T-helper 2 cell treated with Interferon-gamma antibody and Interleukin-4, amounts not matched to agents 5 μg/mL and 100 μg/mL, for 36 hours (primary cell): ENCODE results near the gene CCDC50.
A peak's percentile ranks its signal among the peaks of the same experiment; 100 is the strongest.

Experiments
- DNase-seq: peaks from one replicate; pipeline ENCODE4 v3.0.0; 2021; ENCODE audit warnings: low spot score
- H3K27ac Mint-ChIP-seq: one replicate; pipeline ENCODE4 v1.8.0; 2021; ENCODE audit warnings: mild to moderate bottlenecking, mixed read lengths
- H3K27me3 Mint-ChIP-seq: one replicate; pipeline ENCODE4 v1.8.0; 2021; ENCODE audit warnings: low read depth, mixed read lengths
- H3K36me3 Mint-ChIP-seq: one replicate; pipeline ENCODE4 v1.8.0; 2021; ENCODE audit warnings: low read depth, mixed read lengths
- H3K4me1 Mint-ChIP-seq: one replicate; pipeline ENCODE4 v1.8.0; 2021; ENCODE audit warnings: low read depth, mixed read lengths
- H3K4me3 Mint-ChIP-seq: one replicate; pipeline ENCODE4 v1.8.0; 2022; ENCODE audit warnings: mild to moderate bottlenecking, moderate library complexity, mixed read lengths
- H3K9me3 Mint-ChIP-seq: one replicate; pipeline ENCODE4 v1.8.0; 2021; ENCODE audit warnings: mixed read lengths

The CCDC50 gene

GRCh38 chr3:191330530-191331048 is 1.4 kb downstream of the CCDC50 start:
- H3K27me3 Mint-ChIP-seq: peaks cover 23% of the 10 kb centered on the region
- peak overlapping the region; percentile 78 for H3K27ac Mint-ChIP-seq
- peak overlapping the region; percentile 83 for H3K4me3 Mint-ChIP-seq
- H3K36me3 Mint-ChIP-seq: no peaks in the 10 kb centered on the region
- DNase-seq: no peak
- peaks cover 19% of the 10 kb centered on the region for H3K4me1 Mint-ChIP-seq
- H3K9me3 Mint-ChIP-seq: no peaks in the 10 kb centered on the region

- H3K9me3 Mint-ChIP-seq: no peaks in the 10 kb centered on the region
- peaks cover 19% of the 10 kb centered on the region for H3K4me1 Mint-ChIP-seq
- no peak overlapping the region for H3K27ac Mint-ChIP-seq
- H3K36me3 Mint-ChIP-seq: no peaks in the 10 kb centered on the region
- DNase-seq: no peak
- peaks cover 23% of the 10 kb centered on the region for H3K27me3 Mint-ChIP-seq
- peak overlapping the region; percentile 83 for H3K4me3 Mint-ChIP-seq
These were observed 2.2 kb downstream of the CCDC50 start for GRCh38 chr3:191331388-191331787.

- DNase-seq: no peak
- Mint-ChIP-seq H3K9me3 (no peaks in the 10 kb centered on the region), H3K4me1 (peaks cover 18% of the 10 kb centered on the region), H3K27me3 (peaks cover 19% of the 10 kb centered on the region), H3K4me3 (no peak overlapping the region), H3K36me3 (no peaks in the 10 kb centered on the region), H3K27ac (no peak overlapping the region)
These were observed 4.2 kb downstream of the CCDC50 start for GRCh38 chr3:191333298-191333880.

- Mint-ChIP-seq H3K4me3 (no peak overlapping the region), H3K9me3 (no peaks in the 10 kb centered on the region), H3K36me3 (no peaks in the 10 kb centered on the region), H3K4me1 (peaks cover 15% of the 10 kb centered on the region), H3K27ac (no peak overlapping the region), H3K27me3 (peaks cover 15% of the 10 kb centered on the region)
- no peak for DNase-seq
These were observed 5.2 kb downstream of the CCDC50 start for GRCh38 chr3:191334346-191334893.

- Mint-ChIP-seq H3K36me3 (no peaks in the 10 kb centered on the region), H3K27ac (no peak overlapping the region), H3K4me3 (no peak overlapping the region), H3K9me3 (no peaks in the 10 kb centered on the region), H3K27me3 (peaks cover 5% of the 10 kb centered on the region), H3K4me1 (peaks cover 8% of the 10 kb centered on the region)
- DNase-seq: no peak
These were observed 7.6 kb downstream of the CCDC50 start for GRCh38 chr3:191336833-191337232.

GRCh38 chr3:191338177-191338488 is 8.9 kb downstream of the CCDC50 start:
- Mint-ChIP-seq H3K27ac (no peak overlapping the region), H3K4me3 (no peak overlapping the region), H3K27me3 (peaks cover under 1% of the 10 kb centered on the region), H3K4me1 (peaks cover 4% of the 10 kb centered on the region), H3K36me3 (no peaks in the 10 kb centered on the region), H3K9me3 (no peaks in the 10 kb centered on the region)
- no peak for DNase-seq

- DNase-seq: no peak
- Mint-ChIP-seq H3K36me3 (no peaks in the 10 kb centered on the region), H3K9me3 (no peaks in the 10 kb centered on the region), H3K27me3 (no peaks in the 10 kb centered on the region), H3K27ac (no peak overlapping the region), H3K4me1 (peaks cover 4% of the 10 kb centered on the region), H3K4me3 (no peak overlapping the region)
These were observed 10.2 kb downstream of the CCDC50 start for GRCh38 chr3:191339316-191339917.

GRCh38 chr3:191340351-191340750 is 11.2 kb downstream of the CCDC50 start:
- Mint-ChIP-seq H3K27me3 (no peaks in the 10 kb centered on the region), H3K4me1 (peaks cover 2% of the 10 kb centered on the region)

GRCh38 chr3:191340966-191341365 is 11.8 kb downstream of the CCDC50 start:
- no peaks in the 10 kb centered on the region for H3K36me3 Mint-ChIP-seq
- H3K27ac Mint-ChIP-seq: no peak overlapping the region
- peaks cover 2% of the 10 kb centered on the region for H3K4me1 Mint-ChIP-seq
- H3K4me3 Mint-ChIP-seq: no peak overlapping the region
- no peaks in the 10 kb centered on the region for H3K27me3 Mint-ChIP-seq
- H3K9me3 Mint-ChIP-seq: no peaks in the 10 kb centered on the region
- no peak for DNase-seq

More at GRCh38 chr3:191340351-191340750, 11.2 kb downstream of the CCDC50 start:
- H3K36me3 Mint-ChIP-seq: no peaks in the 10 kb centered on the region
- no peak overlapping the region for H3K27ac Mint-ChIP-seq
- H3K9me3 Mint-ChIP-seq: no peaks in the 10 kb centered on the region
- DNase-seq: no peak
- H3K4me3 Mint-ChIP-seq: no peak overlapping the region

- DNase-seq: no peak
- Mint-ChIP-seq H3K4me1 (peaks cover 2% of the 10 kb centered on the region), H3K9me3 (no peaks in the 10 kb centered on the region), H3K27ac (no peak overlapping the region), H3K27me3 (no peaks in the 10 kb centered on the region), H3K4me3 (no peak overlapping the region), H3K36me3 (no peaks in the 10 kb centered on the region)
These were observed 12.8 kb downstream of the CCDC50 start for GRCh38 chr3:191342006-191342405.

- H3K4me3 Mint-ChIP-seq: no peak overlapping the region
- H3K27me3 Mint-ChIP-seq: no peaks in the 10 kb centered on the region
- H3K4me1 Mint-ChIP-seq: peaks cover 2% of the 10 kb centered on the region
- H3K9me3 Mint-ChIP-seq: no peaks in the 10 kb centered on the region
- no peaks in the 10 kb centered on the region for H3K36me3 Mint-ChIP-seq
- no peak for DNase-seq
- no peak overlapping the region for H3K27ac Mint-ChIP-seq
These were observed 13.2 kb downstream of the CCDC50 start for GRCh38 chr3:191342411-191342810.

GRCh38 chr3:191343115-191343514 is 13.9 kb downstream of the CCDC50 start:
- Mint-ChIP-seq H3K9me3 (no peaks in the 10 kb centered on the region), H3K4me3 (no peak overlapping the region), H3K27me3 (no peaks in the 10 kb centered on the region), H3K4me1 (peaks cover 2% of the 10 kb centered on the region), H3K27ac (no peak overlapping the region), H3K36me3 (no peaks in the 10 kb centered on the region)
- no peak for DNase-seq

GRCh38 chr3:191343913-191344312 is 14.7 kb downstream of the CCDC50 start:
- H3K4me1 Mint-ChIP-seq: peaks cover 1% of the 10 kb centered on the region
- no peaks in the 10 kb centered on the region for H3K27me3 Mint-ChIP-seq
- no peaks in the 10 kb centered on the region for H3K36me3 Mint-ChIP-seq
- H3K27ac Mint-ChIP-seq: no peak overlapping the region
- no peaks in the 10 kb centered on the region for H3K9me3 Mint-ChIP-seq
- no peak overlapping the region for H3K4me3 Mint-ChIP-seq
- DNase-seq: no peak

- no peaks in the 10 kb centered on the region for H3K36me3 Mint-ChIP-seq
- H3K9me3 Mint-ChIP-seq: no peaks in the 10 kb centered on the region
- peaks cover 1% of the 10 kb centered on the region for H3K4me1 Mint-ChIP-seq
- H3K27ac Mint-ChIP-seq: no peak overlapping the region
- no peaks in the 10 kb centered on the region for H3K27me3 Mint-ChIP-seq
- no peak overlapping the region for H3K4me3 Mint-ChIP-seq
- no peak for DNase-seq
These were observed 16.1 kb downstream of the CCDC50 start for GRCh38 chr3:191345334-191345733.
